SIG-M5 (cell line): ENCODE results near the gene RNF19B.
"Not testable (repeated sequence)": the region's sequence is repeated elsewhere in the genome, so short reads cannot be mapped to it uniquely, and the experiment has no call there.

Experiments
- DNase-seq: peaks from one replicate; lab custom pipeline; 2025; lab: John Stamatoyannopoulos, UW

The RNF19B gene

GRCh38 chr1:32931760-32932159 lies 32.8 kb downstream of the RNF19B start:
- DNase-seq = no peak

GRCh38 chr1:32929366-32929765 lies 35.2 kb downstream of the RNF19B start:
- DNase-seq = no peak

GRCh38 chr1:32928715-32929114 lies 35.9 kb downstream of the RNF19B start:
- no peak for DNase-seq

- no peak for DNase-seq
Measured at GRCh38 chr1:32928285-32928684, 36.3 kb downstream of the RNF19B start.

- no peak for DNase-seq
Measured at GRCh38 chr1:32927441-32927840, 37.2 kb downstream of the RNF19B start.

GRCh38 chr1:32926562-32926961 lies 38.0 kb downstream of the RNF19B start:
- DNase-seq = no peak

- DNase-seq = no peak
Measured at GRCh38 chr1:32925403-32926162, 39.0 kb downstream of the RNF19B start.

GRCh38 chr1:32924881-32925344 lies 39.7 kb downstream of the RNF19B start:
- DNase-seq = no peak

GRCh38 chr1:32920833-32921232 lies 43.8 kb downstream of the RNF19B start:
- DNase-seq = no peak

GRCh38 chr1:32919811-32920733 lies 44.5 kb downstream of the RNF19B start:
- DNase-seq = no peak

- no peak for DNase-seq
Measured at GRCh38 chr1:32918179-32918578, 46.4 kb downstream of the RNF19B start.

- no peak for DNase-seq
Measured at GRCh38 chr1:32917521-32917920, 47.1 kb downstream of the RNF19B start.

- no peak for DNase-seq
Measured at GRCh38 chr1:32915766-32916706, 48.6 kb downstream of the RNF19B start.

- no peak for DNase-seq
Measured at GRCh38 chr1:32910319-32910718, 54.3 kb downstream of the RNF19B start.

GRCh38 chr1:32907435-32907834 lies 57.2 kb downstream of the RNF19B start:
- DNase-seq = no peak

GRCh38 chr1:32906654-32907053 lies 58.0 kb downstream of the RNF19B start:
- no peak for DNase-seq

GRCh38 chr1:32905588-32905987 lies 59.0 kb downstream of the RNF19B start:
- not testable (repeated sequence) for DNase-seq

- no peak for DNase-seq
Measured at GRCh38 chr1:32904797-32905196, 59.8 kb downstream of the RNF19B start.

- no peak for DNase-seq
Measured at GRCh38 chr1:32903991-32904785, 60.4 kb downstream of the RNF19B start.

- DNase-seq = no peak
Measured at GRCh38 chr1:32902535-32902920, 62.1 kb downstream of the RNF19B start.
